ENCODE measurements around the gene NEU3.
"Not testable (repeated sequence)": the region's sequence is repeated elsewhere in the genome, so short reads cannot be mapped to it uniquely, and the experiment has no call there.

Gene NEU3

GRCh38 chr11:74990941-74991340 is 2.2 kb downstream of the NEU3 start:
- Histone ChIP-seq H3K27ac (ENCODE audit: low read depth, low read length) (no peak overlapping the region), H3K9ac (ENCODE audit: low read length) (no peak overlapping the region)

GRCh38 chr11:74992852-74993251 is 4.1 kb downstream of the NEU3 start:
- Histone ChIP-seq H3K27me3 (ENCODE audit: control insufficient read depth, insufficient read depth, low read length) (no peaks in the 10 kb centered on the region), H3K4me3 (ENCODE audit: low read length) (no peak overlapping the region), H3K9ac (ENCODE audit: low read length) (no peak overlapping the region), H3K27ac (ENCODE audit: low read depth, low read length) (no peak overlapping the region), H3K4me1 (ENCODE audit: control insufficient read depth, insufficient read depth, low read length) (peaks cover 5% of the 10 kb centered on the region), H3K36me3 (ENCODE audit: control insufficient read depth, insufficient read depth, low read length) (peaks cover 5% of the 10 kb centered on the region)

More at GRCh38 chr11:74990941-74991340, 2.2 kb downstream of the NEU3 start:
- peaks cover 5% of the 10 kb centered on the region for H3K4me1 ChIP-seq (ENCODE audit: control insufficient read depth, insufficient read depth, low read length)
- H3K36me3 ChIP-seq (ENCODE audit: control insufficient read depth, insufficient read depth, low read length): peaks cover 5% of the 10 kb centered on the region
- no peak overlapping the region for H3K4me3 ChIP-seq (ENCODE audit: low read length)
- H3K27me3 ChIP-seq (ENCODE audit: control insufficient read depth, insufficient read depth, low read length): no peaks in the 10 kb centered on the region

- Histone ChIP-seq H3K4me3 (ENCODE audit: low read length) (no peak overlapping the region), H3K27ac (ENCODE audit: low read depth, low read length) (no peak overlapping the region), H3K27me3 (ENCODE audit: control insufficient read depth, insufficient read depth, low read length) (no peaks in the 10 kb centered on the region), H3K9ac (ENCODE audit: low read length) (no peak overlapping the region), H3K36me3 (ENCODE audit: control insufficient read depth, insufficient read depth, low read length) (peaks cover 6% of the 10 kb centered on the region), H3K4me1 (ENCODE audit: control insufficient read depth, insufficient read depth, low read length) (no peaks in the 10 kb centered on the region)
Observed at GRCh38 chr11:75000975-75001354, 12.2 kb downstream of the NEU3 start.

GRCh38 chr11:75001686-75002085 is 13.0 kb downstream of the NEU3 start:
- no peaks in the 10 kb centered on the region for H3K27me3 ChIP-seq (ENCODE audit: control insufficient read depth, insufficient read depth, low read length)
- peaks cover 11% of the 10 kb centered on the region for H3K36me3 ChIP-seq (ENCODE audit: control insufficient read depth, insufficient read depth, low read length)
- no peak overlapping the region for H3K9ac ChIP-seq (ENCODE audit: low read length)
- no peak overlapping the region for H3K27ac ChIP-seq (ENCODE audit: low read depth, low read length)
- H3K4me3 ChIP-seq (ENCODE audit: low read length): no peak overlapping the region
- no peaks in the 10 kb centered on the region for H3K4me1 ChIP-seq (ENCODE audit: control insufficient read depth, insufficient read depth, low read length)

- H3K27ac ChIP-seq (ENCODE audit: low read depth, low read length): no peak overlapping the region
- no peak overlapping the region for H3K9ac ChIP-seq (ENCODE audit: low read length)
- H3K4me3 ChIP-seq (ENCODE audit: low read length): no peak overlapping the region
Observed at GRCh38 chr11:75002516-75002915, 13.8 kb downstream of the NEU3 start.

GRCh38 chr11:75004215-75004614 is 15.5 kb downstream of the NEU3 start:
- Histone ChIP-seq H3K4me1 (ENCODE audit: control insufficient read depth, insufficient read depth, low read length) (no peaks in the 10 kb centered on the region), H3K36me3 (ENCODE audit: control insufficient read depth, insufficient read depth, low read length) (peaks cover 12% of the 10 kb centered on the region), H3K27ac (ENCODE audit: low read depth, low read length) (no peak overlapping the region), H3K4me3 (ENCODE audit: low read length) (no peak overlapping the region), H3K9ac (ENCODE audit: low read length) (no peak overlapping the region), H3K27me3 (ENCODE audit: control insufficient read depth, insufficient read depth, low read length) (no peaks in the 10 kb centered on the region)

More at GRCh38 chr11:75002516-75002915, 13.8 kb downstream of the NEU3 start:
- peaks cover 12% of the 10 kb centered on the region for H3K36me3 ChIP-seq (ENCODE audit: control insufficient read depth, insufficient read depth, low read length)
- H3K4me1 ChIP-seq (ENCODE audit: control insufficient read depth, insufficient read depth, low read length): no peaks in the 10 kb centered on the region
- no peaks in the 10 kb centered on the region for H3K27me3 ChIP-seq (ENCODE audit: control insufficient read depth, insufficient read depth, low read length)

GRCh38 chr11:75011357-75011756 is 22.6 kb downstream of the NEU3 start:
- Histone ChIP-seq H3K4me3 (ENCODE audit: low read length) (no peak overlapping the region), H3K9ac (ENCODE audit: low read length) (no peak overlapping the region), H3K4me1 (ENCODE audit: control insufficient read depth, insufficient read depth, low read length) (peaks cover 4% of the 10 kb centered on the region), H3K27ac (ENCODE audit: low read depth, low read length) (no peak overlapping the region), H3K36me3 (ENCODE audit: control insufficient read depth, insufficient read depth, low read length) (peaks cover 11% of the 10 kb centered on the region), H3K27me3 (ENCODE audit: control insufficient read depth, insufficient read depth, low read length) (no peaks in the 10 kb centered on the region)

- peaks cover 4% of the 10 kb centered on the region for H3K4me1 ChIP-seq (ENCODE audit: control insufficient read depth, insufficient read depth, low read length)
- peaks cover 7% of the 10 kb centered on the region for H3K36me3 ChIP-seq (ENCODE audit: control insufficient read depth, insufficient read depth, low read length)
Observed at GRCh38 chr11:75011872-75012271, 23.1 kb downstream of the NEU3 start.

GRCh38 chr11:75013051-75013450 is 24.3 kb downstream of the NEU3 start:
- peaks cover 7% of the 10 kb centered on the region for H3K36me3 ChIP-seq (ENCODE audit: control insufficient read depth, insufficient read depth, low read length)
- H3K4me3 ChIP-seq (ENCODE audit: low read length): no peak overlapping the region
- H3K27me3 ChIP-seq (ENCODE audit: control insufficient read depth, insufficient read depth, low read length): no peaks in the 10 kb centered on the region
- H3K4me1 ChIP-seq (ENCODE audit: control insufficient read depth, insufficient read depth, low read length): peaks cover 4% of the 10 kb centered on the region
- H3K9ac ChIP-seq (ENCODE audit: low read length): no peak overlapping the region
- H3K27ac ChIP-seq (ENCODE audit: low read depth, low read length): no peak overlapping the region

More at GRCh38 chr11:75011872-75012271, 23.1 kb downstream of the NEU3 start:
- H3K27ac ChIP-seq (ENCODE audit: low read depth, low read length): no peak overlapping the region
- H3K27me3 ChIP-seq (ENCODE audit: control insufficient read depth, insufficient read depth, low read length): no peaks in the 10 kb centered on the region
- H3K4me3 ChIP-seq (ENCODE audit: low read length): no peak overlapping the region
- H3K9ac ChIP-seq (ENCODE audit: low read length): no peak overlapping the region

- Histone ChIP-seq H3K4me3 (ENCODE audit: low read length) (no peak overlapping the region), H3K27ac (ENCODE audit: low read depth, low read length) (peak overlapping the region; percentile 46), H3K4me1 (ENCODE audit: control insufficient read depth, insufficient read depth, low read length) (peaks cover 4% of the 10 kb centered on the region), H3K27me3 (ENCODE audit: control insufficient read depth, insufficient read depth, low read length) (no peaks in the 10 kb centered on the region), H3K9ac (ENCODE audit: low read length) (no peak overlapping the region), H3K36me3 (ENCODE audit: control insufficient read depth, insufficient read depth, low read length) (peaks cover 7% of the 10 kb centered on the region)
Observed at GRCh38 chr11:75014129-75014528, 25.4 kb downstream of the NEU3 start.

GRCh38 chr11:75019200-75019599 is 30.5 kb downstream of the NEU3 start:
- H3K36me3 ChIP-seq (ENCODE audit: control insufficient read depth, insufficient read depth, low read length); H3K27me3 ChIP-seq (ENCODE audit: control insufficient read depth, insufficient read depth, low read length); H3K4me3 ChIP-seq (ENCODE audit: low read length); H3K4me1 ChIP-seq (ENCODE audit: control insufficient read depth, insufficient read depth, low read length); H3K27ac ChIP-seq (ENCODE audit: low read depth, low read length); H3K9ac ChIP-seq (ENCODE audit: low read length): not testable (repeated sequence)

GRCh38 chr11:75020328-75020727 is 31.6 kb downstream of the NEU3 start:
- H3K4me3 ChIP-seq (ENCODE audit: low read length); H3K4me1 ChIP-seq (ENCODE audit: control insufficient read depth, insufficient read depth, low read length); H3K27me3 ChIP-seq (ENCODE audit: control insufficient read depth, insufficient read depth, low read length); H3K36me3 ChIP-seq (ENCODE audit: control insufficient read depth, insufficient read depth, low read length); H3K9ac ChIP-seq (ENCODE audit: low read length); H3K27ac ChIP-seq (ENCODE audit: low read depth, low read length): not testable (repeated sequence)

- no peaks in the 10 kb centered on the region for H3K27me3 ChIP-seq (ENCODE audit: control insufficient read depth, insufficient read depth, low read length)
- no peaks in the 10 kb centered on the region for H3K36me3 ChIP-seq (ENCODE audit: control insufficient read depth, insufficient read depth, low read length)
- H3K4me3 ChIP-seq (ENCODE audit: low read length): no peak overlapping the region
- H3K9ac ChIP-seq (ENCODE audit: low read length): no peak overlapping the region
- no peaks in the 10 kb centered on the region for H3K4me1 ChIP-seq (ENCODE audit: control insufficient read depth, insufficient read depth, low read length)
- H3K27ac ChIP-seq (ENCODE audit: low read depth, low read length): no peak overlapping the region
Observed at GRCh38 chr11:75022296-75022695, 33.6 kb downstream of the NEU3 start.

All from rectal smooth muscle tissue (tissue), 1 donor.